ENCODE measurements around the gene ICAM4. TPM values are rescaled to one million over a fixed set of nuclear protein-coding genes. Genes with fewer than 3 reads are reported as not detected.

The ICAM4 gene
- total and polyA plus RNA-seq, 9 of the 15 experiments (the other 6 are each of a cell fraction or from before 2014, with no cell fraction given) = 14.1 to 86.1 (median 29.6) TPM

DNA sequence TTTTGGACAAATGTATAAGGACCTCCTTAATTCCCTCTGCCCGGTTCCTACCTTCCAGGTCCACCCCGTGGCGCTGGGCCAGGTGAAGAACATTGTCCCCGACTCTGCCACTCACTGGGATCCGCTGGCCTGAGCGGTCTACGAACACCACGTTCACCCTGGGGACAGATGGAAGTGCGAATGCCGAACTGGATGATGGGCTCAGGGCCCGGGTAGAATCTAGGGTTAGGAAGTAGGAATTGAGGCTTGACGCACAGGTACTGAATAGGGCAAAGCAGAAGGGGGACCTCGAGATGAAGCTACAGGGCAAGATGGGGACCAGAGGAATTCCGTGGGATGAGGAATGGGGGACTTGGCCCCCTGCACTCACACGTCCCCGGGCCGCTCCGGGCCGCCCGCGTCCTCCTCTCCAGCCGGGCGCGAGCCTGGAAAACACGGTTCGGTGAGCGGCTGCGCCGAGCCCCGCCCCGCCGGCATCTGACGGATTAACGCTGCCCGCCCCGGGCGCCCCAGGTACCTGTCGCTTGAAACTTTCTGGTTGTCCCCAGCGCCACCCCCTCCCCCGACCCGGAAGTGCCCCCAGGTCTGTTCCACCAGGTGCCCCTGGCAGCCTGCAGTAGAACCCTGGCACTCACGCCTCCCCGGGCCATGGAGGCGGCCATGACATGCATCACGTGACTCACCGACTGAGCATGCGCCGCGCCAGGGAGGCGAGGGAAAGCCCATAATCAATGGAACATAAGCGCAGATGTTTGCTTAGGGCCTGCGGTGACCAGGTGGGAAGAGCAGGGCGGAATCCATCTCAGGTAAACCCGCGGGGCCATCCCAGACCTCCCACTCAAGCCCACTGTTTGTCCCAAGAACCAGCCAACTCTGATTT, 28.8 kb downstream of the ICAM4 start, which contains the start of gene FDX2 (continued):
- TF ChIP-seq TRIM25 (IDR thresholded peaks at IDR 0.05; ENCODE audit: borderline replicate concordance) (no peak), VEZF1 (CRISPR knock-in tag; IDR thresholded peaks at IDR 0.05) (peak; percentile 39; the same call in 1 of the 2 replicates), ZNF3 (CRISPR knock-in tag; IDR thresholded peaks at IDR 0.05) (no peak), ZNF197 (CRISPR knock-in tag; IDR thresholded peaks at IDR 0.05; ENCODE audit: low read depth) (no peak), JUNB (CRISPR knock-in tag; conservative IDR thresholded peaks at IDR 0.05) (no peak), ZBTB5 (IDR thresholded peaks at IDR 0.05) (no peak), TCF7L2 (IDR thresholded peaks at IDR 0.05; ENCODE audit: low read depth, low read length) (no peak), FOXK2 (conservative IDR thresholded peaks at IDR 0.05 in 1 of 2, IDR thresholded peaks at IDR 0.05 in 1 of 2; ENCODE audit: low read depth in 2 of 2) (peak; percentile 34 to 74; a peak in 2 of 4 replicates), ZNF263 (CRISPR knock-in tag; IDR thresholded peaks at IDR 0.05; ENCODE audit: borderline replicate concordance) (no peak), HDAC6 (IDR thresholded peaks at IDR 0.05; ENCODE audit: low read depth, low read length) (no peak), HOMEZ (CRISPR knock-in tag; IDR thresholded peaks at IDR 0.05) (no peak), HMG20B (CRISPR knock-in tag; IDR thresholded peaks at IDR 0.05) (no peak), ZBTB17 (CRISPR knock-in tag; IDR thresholded peaks at IDR 0.05) (peak; percentile 73; the same call in 1 of the 2 replicates), MYC (IDR thresholded peaks at IDR 0.05; ENCODE audit: low read depth, low read length) (peak; percentile 57; the same call in 1 of the 2 replicates), MYC (CRISPR knock-in tag; IDR thresholded peaks at IDR 0.05; ENCODE audit: borderline replicate concordance, low read depth) (peak; percentile 77; the same call in 1 of the 2 replicates), FOXA1 (IDR thresholded peaks at IDR 0.05; ENCODE audit: borderline replicate concordance) (no peak)
- TF ChIP-seq, protein P1, sequence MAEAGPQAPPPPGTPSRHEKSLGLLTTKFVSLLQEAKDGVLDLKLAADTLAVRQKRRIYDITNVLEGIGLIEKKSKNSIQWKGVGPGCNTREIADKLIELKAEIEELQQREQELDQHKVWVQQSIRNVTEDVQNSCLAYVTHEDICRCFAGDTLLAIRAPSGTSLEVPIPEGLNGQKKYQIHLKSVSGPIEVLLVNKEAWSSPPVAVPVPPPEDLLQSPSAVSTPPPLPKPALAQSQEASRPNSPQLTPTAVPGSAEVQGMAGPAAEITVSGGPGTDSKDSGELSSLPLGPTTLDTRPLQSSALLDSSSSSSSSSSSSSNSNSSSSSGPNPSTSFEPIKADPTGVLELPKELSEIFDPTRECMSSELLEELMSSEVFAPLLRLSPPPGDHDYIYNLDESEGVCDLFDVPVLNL (CRISPR knock-in tag; IDR thresholded peaks at IDR 0.05; ENCODE audit: low read depth) = no peak
